Body of pancreas (tissue), 4 donors: Measurements from ENCODE around the gene OSBP2. TPM values are rescaled to one million over a fixed set of nuclear protein-coding genes. Genes with fewer than 3 reads are reported as not detected.
"Not testable (repeated sequence)": the region's sequence is repeated elsewhere in the genome, so short reads cannot be mapped to it uniquely, and the experiment has no call there.

Experiments used
- ATAC-seq: fragments of 150-250 bp; one replicate; pipeline ENCODE4 v1.9.1; 2016
- DNase-seq, 4 donors: peaks; one replicate each; pipeline ENCODE4 v3.0.0-alpha.2; 2019
- H3K27ac ChIP-seq, 4 donors: fragments of 200-600 bp; sonication (generic); 1 replicate in 3 of 4; 2 replicates in 1 of 4; pipeline versions ENCODE4 v1.5.1 to v1.6.1; 2016 to 2019; ENCODE audit warnings: mild to moderate bottlenecking in 1 of 4, mixed read lengths in 1 of 4, moderate library complexity in 1 of 4
- H3K27me3 ChIP-seq, 2 donors: fragments of 200-600 bp; sonication (generic); one replicate each; pipeline ENCODE4 v1.6.0; 2016; ENCODE audit warnings: mild to moderate bottlenecking in 1 of 2
- H3K36me3 ChIP-seq, 2 donors: fragments of 200-600 bp; sonication (generic); replicated peaks in 1 of 2; 2 replicates each; pipeline ENCODE4 v1.5.1; 2016; ENCODE audit warnings: low read depth in 2 of 2; ENCODE audit not compliant: insufficient read depth in 1 of 2
- H3K4me1 ChIP-seq: fragments of 200-600 bp; sonication (generic); one replicate; pipeline ENCODE4 v1.6.0; 2016
- H3K4me3 ChIP-seq, 2 donors: fragments of 200-600 bp; sonication (generic); 1 replicate in 1 of 2; 2 replicates in 1 of 2; pipeline ENCODE4 v1.5.1; 2016 to 2019
- H3K9me3 ChIP-seq, 3 donors: fragments of 200-600 bp; sonication (generic); 1 replicate in 2 of 3; 2 replicates in 1 of 3; pipeline ENCODE4 v1.5.1; 2016
- POLR2A ChIP-seq, 3 donors: fragments of 450-650 bp; IDR thresholded peaks; one replicate each; pipeline ENCODE4 v1.6.1; 2016; ENCODE audit warnings: antibody characterized with exemption in 3 of 3, mild to moderate bottlenecking in 2 of 3
- WGBS, 2 donors: methylation state at CpG; one replicate each; pipeline ENCODE4 v1.1.5; 2017; 5-methylcytosine and 5-hydroxymethylcytosine counted together
- intact Hi-C: fragments of 100-400 bp; cut with DNase I; formaldehyde crosslinking; loops from one replicate; pipeline ENCODE4 v1.15.1; 2023
- total RNA-seq, 2 donors: library from RNA; depleted of rRNA; stranded (reverse); fragments of >200 nt; gene quantifications; one replicate each; pipeline ENCODE4 v1.1.0, GENCODE V29; 2016
- TF ChIP-seq, protein P1 (sequence below), 7 experiments: fragments of 450-650 bp in 4 of 7; fragments of 200-600 bp in 3 of 7; sonication (generic) in 3 of 7; IDR thresholded peaks; one replicate each; pipeline ENCODE4 v1.5.1; 2016 to 2019; ENCODE audit warnings: antibody characterized with exemption in 7 of 7

OSBP2 gene
- total RNA-seq, 2 donors from 2014 or later = 2.3 to 3.0 TPM

DNA sequence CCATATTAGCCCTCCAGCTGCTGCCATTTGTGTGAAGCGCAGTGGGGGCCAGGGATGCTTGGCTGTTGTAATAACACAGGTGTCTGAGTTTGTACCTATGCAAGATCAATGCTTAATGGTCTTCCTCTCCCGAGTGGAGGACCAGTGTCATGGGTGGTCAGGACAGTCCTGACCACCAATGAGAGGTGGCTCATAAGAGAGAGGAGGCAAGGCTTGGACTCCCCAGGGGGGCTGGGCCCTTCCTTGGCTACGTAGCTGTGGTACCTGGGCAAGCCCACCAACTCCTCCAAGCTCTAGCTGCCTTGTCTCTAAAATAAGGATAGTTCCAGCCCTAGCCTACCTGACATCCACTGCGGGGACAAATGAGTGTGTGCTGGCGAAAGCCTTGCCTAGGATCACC is 79.2 kb downstream of the OSBP2 start:
- Histone ChIP-seq H3K9me3 (no peaks in the 10 kb centered on the region), H3K27me3 (no peaks in the 10 kb centered on the region), H3K4me1 (no peaks in the 10 kb centered on the region), H3K4me3 (no peak overlapping the region), H3K36me3 (no peaks in the 10 kb centered on the region), H3K27ac (no peak overlapping the region)
- intact Hi-C loops = no loop called here
- 91 to 100% methylated on average over 3 to 5 of the region's 5 CpGs for WGBS, 2 donors
- TF ChIP-seq, protein P1, sequence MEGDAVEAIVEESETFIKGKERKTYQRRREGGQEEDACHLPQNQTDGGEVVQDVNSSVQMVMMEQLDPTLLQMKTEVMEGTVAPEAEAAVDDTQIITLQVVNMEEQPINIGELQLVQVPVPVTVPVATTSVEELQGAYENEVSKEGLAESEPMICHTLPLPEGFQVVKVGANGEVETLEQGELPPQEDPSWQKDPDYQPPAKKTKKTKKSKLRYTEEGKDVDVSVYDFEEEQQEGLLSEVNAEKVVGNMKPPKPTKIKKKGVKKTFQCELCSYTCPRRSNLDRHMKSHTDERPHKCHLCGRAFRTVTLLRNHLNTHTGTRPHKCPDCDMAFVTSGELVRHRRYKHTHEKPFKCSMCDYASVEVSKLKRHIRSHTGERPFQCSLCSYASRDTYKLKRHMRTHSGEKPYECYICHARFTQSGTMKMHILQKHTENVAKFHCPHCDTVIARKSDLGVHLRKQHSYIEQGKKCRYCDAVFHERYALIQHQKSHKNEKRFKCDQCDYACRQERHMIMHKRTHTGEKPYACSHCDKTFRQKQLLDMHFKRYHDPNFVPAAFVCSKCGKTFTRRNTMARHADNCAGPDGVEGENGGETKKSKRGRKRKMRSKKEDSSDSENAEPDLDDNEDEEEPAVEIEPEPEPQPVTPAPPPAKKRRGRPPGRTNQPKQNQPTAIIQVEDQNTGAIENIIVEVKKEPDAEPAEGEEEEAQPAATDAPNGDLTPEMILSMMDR (IDR thresholded peaks at IDR 0.05) = no peak
- TF ChIP-seq POLR2A (IDR thresholded peaks at IDR 0.05) = no peak
- ATAC-seq (no peak), DNase-seq (no peak)

DNA sequence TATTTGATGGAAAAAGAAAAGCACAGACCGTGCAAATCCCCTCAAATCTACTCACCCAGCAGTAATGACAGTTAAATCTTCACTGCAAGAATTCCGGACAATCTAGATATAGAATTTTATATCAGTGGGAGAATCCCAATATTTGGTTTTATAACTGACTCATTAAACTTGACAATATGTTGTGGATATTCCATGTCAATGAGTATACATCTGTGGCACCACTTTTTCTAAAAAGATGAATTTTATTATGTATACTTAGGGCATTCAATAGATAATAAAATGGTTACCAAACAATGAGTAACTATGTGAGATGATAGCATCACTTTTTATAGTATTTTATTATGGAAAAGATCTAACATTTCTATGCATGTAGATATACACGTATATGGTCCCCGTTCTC is 79.9 kb downstream of the OSBP2 start:
- intact Hi-C loops = no loop called here
- 86 to 90% methylated on average over 4 of the region's 4 CpGs for WGBS, 2 donors

DNA sequence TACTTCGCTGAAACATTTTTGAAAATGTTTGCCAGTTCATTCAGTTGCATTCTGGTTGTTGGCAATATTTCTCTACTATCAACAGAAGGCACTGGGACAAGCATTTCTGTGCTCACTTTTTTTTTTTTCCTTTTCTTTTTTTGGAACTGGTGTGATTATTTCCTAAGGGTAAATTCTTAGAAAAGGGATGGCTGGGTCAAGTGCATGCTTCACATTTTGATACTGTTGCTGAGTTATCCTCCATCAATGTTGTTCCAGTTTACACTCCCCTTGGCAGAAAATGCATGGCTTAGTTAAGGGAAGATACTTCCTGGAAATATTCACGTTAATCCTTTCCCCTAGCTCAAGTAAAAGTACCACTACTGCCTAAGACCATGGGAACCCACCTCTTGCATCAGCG is 81.8 kb downstream of the OSBP2 start:
- H3K9me3 ChIP-seq = no peaks in the 10 kb centered on the region
- H3K27ac ChIP-seq = no peak overlapping the region
- DNase-seq (no peak), ATAC-seq (no peak)
- intact Hi-C loops = no loop called here
- no peaks in the 10 kb centered on the region for H3K4me1 ChIP-seq
- no peak overlapping the region for H3K4me3 ChIP-seq
- no peaks in the 10 kb centered on the region for H3K36me3 ChIP-seq
- no peak for TF ChIP-seq POLR2A (IDR thresholded peaks at IDR 0.05)
- TF ChIP-seq, protein P1 (IDR thresholded peaks at IDR 0.05) = no peak
- WGBS, 2 donors = 64 to 80% methylated on average over 3 of the region's 3 CpGs
- H3K27me3 ChIP-seq = no peaks in the 10 kb centered on the region

More for the DNA sequence above, 79.9 kb downstream of the OSBP2 start:
- no peak for TF ChIP-seq POLR2A (IDR thresholded peaks at IDR 0.05)
- TF ChIP-seq, protein P1 (IDR thresholded peaks at IDR 0.05) = no peak
- no peak overlapping the region for H3K27ac ChIP-seq
- H3K4me1 ChIP-seq = no peaks in the 10 kb centered on the region
- H3K4me3 ChIP-seq = no peak overlapping the region
- H3K9me3 ChIP-seq = no peaks in the 10 kb centered on the region
- ATAC-seq (no peak), DNase-seq (no peak)
- no peaks in the 10 kb centered on the region for H3K36me3 ChIP-seq
- H3K27me3 ChIP-seq = no peaks in the 10 kb centered on the region

DNA sequence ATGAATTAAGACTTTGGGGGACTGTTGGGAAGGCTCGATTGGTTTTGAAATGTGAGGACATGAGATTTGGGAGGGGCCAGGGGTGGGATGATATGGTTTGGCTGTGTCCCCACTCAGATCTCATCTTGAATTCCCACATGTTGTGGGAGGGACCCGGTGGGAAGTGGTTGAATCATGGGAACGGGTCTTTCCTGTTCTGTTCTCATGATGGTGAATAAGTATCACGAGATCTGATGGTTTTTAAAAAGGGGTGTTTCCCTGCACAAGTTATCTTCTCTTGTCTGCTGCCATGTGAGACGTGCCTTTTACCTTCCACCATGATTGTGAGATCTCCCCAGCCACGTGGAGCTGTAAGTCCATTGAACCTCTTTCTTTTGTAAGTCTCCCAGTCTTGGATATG is 82.5 kb downstream of the OSBP2 start:
- 65 to 76% methylated on average over 6 of the region's 6 CpGs for WGBS, 2 donors
- H3K27ac ChIP-seq, ATAC-seq, DNase-seq, H3K4me3 ChIP-seq, H3K9me3 ChIP-seq, H3K27me3 ChIP-seq, H3K4me1 ChIP-seq, intact Hi-C loops, H3K36me3 ChIP-seq: not testable (repeated sequence)

DNA sequence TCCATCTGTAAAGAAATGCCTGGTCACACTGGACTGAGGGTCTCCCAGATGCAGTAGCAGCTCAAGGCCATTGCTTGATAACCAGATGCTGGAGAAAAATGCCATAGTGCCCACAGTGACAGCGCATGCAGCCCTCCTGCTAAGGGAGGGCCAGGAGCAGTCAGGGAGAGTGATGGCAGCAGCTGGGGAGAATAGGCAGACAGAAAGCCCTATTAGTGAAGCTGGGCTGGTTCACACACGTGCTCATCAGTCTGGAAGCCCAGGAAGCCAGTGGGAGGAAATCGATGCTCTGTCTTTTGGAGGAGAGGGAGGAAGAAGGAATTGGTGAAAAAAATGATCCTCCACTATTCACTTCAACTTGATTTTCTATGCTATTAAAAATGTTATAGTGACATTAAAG is 82.9 kb downstream of the OSBP2 start:
- Histone ChIP-seq H3K4me3 (no peak overlapping the region), H3K27me3 (no peaks in the 10 kb centered on the region), H3K4me1 (no peaks in the 10 kb centered on the region), H3K36me3 (no peaks in the 10 kb centered on the region), H3K9me3 (no peaks in the 10 kb centered on the region), H3K27ac (no peak overlapping the region)
- ATAC-seq (no peak), DNase-seq (no peak)
- TF ChIP-seq POLR2A (IDR thresholded peaks at IDR 0.05) = no peak
- TF ChIP-seq, protein P1 (IDR thresholded peaks at IDR 0.05) = no peak
- intact Hi-C loops = no loop called here
- 86 to 96% methylated on average over 3 of the region's 3 CpGs for WGBS, 2 donors
